ENCODE results near the gene C2CD2.

DNA sequence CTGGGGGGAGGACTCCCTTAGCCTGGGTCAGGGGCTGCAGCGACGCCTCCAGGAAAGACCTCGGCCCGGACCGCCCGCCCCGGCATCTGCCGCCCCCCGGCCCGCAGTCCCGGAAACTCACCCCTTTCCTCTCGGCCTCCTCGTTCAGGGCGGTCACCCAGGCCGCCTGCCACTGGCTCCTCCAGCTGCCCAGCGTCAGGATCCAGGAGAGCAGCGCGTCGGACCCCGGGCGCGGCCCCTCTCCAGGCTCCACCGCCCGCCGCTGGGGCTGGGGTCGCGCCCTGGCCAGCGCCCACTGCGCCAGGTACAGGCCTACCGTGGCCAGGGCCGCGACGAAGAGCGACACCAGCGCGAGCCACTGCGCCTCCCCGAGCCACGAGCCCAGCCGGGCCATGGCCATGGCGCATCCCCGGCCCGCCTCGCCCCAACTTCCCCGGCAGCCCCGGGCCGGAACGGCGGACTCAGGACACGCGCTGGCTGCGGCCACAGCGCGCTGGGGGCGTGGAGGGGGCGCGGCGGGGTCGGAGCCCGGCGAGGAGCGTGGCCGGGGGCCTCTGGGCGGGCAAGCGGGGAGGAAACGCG is 478 bp downstream of the C2CD2 start:
- TF ChIP-seq, protein P1, sequence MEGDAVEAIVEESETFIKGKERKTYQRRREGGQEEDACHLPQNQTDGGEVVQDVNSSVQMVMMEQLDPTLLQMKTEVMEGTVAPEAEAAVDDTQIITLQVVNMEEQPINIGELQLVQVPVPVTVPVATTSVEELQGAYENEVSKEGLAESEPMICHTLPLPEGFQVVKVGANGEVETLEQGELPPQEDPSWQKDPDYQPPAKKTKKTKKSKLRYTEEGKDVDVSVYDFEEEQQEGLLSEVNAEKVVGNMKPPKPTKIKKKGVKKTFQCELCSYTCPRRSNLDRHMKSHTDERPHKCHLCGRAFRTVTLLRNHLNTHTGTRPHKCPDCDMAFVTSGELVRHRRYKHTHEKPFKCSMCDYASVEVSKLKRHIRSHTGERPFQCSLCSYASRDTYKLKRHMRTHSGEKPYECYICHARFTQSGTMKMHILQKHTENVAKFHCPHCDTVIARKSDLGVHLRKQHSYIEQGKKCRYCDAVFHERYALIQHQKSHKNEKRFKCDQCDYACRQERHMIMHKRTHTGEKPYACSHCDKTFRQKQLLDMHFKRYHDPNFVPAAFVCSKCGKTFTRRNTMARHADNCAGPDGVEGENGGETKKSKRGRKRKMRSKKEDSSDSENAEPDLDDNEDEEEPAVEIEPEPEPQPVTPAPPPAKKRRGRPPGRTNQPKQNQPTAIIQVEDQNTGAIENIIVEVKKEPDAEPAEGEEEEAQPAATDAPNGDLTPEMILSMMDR (optimal IDR thresholded peaks at IDR 0.05 in 1 of 3, IDR thresholded peaks at IDR 0.05 in 1 of 3, conservative IDR thresholded peaks at IDR 0.05 in 1 of 3; ENCODE audit: extremely low read depth in 1 of 3, insufficient read depth in 2 of 3, low read length in 3 of 3), result no peak
- no peak for TF ChIP-seq EZH2 (IDR thresholded peaks at IDR 0.05; ENCODE audit: low read length)
